ENCODE results near the gene HEATR3. TPM values are rescaled to one million over a fixed set of nuclear protein-coding genes. Genes with fewer than 3 reads are reported as not detected.
A peak's percentile ranks its signal among the peaks of the same experiment; 100 is the strongest.

Gene HEATR3
- total RNA-seq, 1 donor from 2014 or later = 23.7 TPM

- no peak for ATAC-seq
These were observed 73.8 kb downstream of the HEATR3 start for GRCh38 chr16:50139580-50139979.

GRCh38 chr16:50144211-50144610 lies 78.4 kb downstream of the HEATR3 start:
- DNase-seq (ENCODE audit: low spot score) (no peak), ATAC-seq (no peak)
- intact Hi-C loops (cut with DNase I) = no loop called here

More at GRCh38 chr16:50139580-50139979, 73.8 kb downstream of the HEATR3 start:
- intact Hi-C loops (cut with DNase I) = no loop called here
- DNase-seq (ENCODE audit: low spot score) = no peak

GRCh38 chr16:50146479-50147435 lies 81.0 kb downstream of the HEATR3 start:
- intact Hi-C loops (cut with DNase I) = no loop called here
- DNase-seq (ENCODE audit: low spot score) (no peak), ATAC-seq (no peak)

GRCh38 chr16:50151322-50151721 lies 85.6 kb downstream of the HEATR3 start:
- ATAC-seq (no peak), DNase-seq (ENCODE audit: low spot score) (no peak)
- intact Hi-C loops (cut with DNase I) = no loop called here

GRCh38 chr16:50151756-50152155 lies 86.0 kb downstream of the HEATR3 start:
- no peak for DNase-seq (ENCODE audit: low spot score)
- intact Hi-C loops (cut with DNase I) = no loop called here
- no peak for ATAC-seq

- ATAC-seq (peak; percentile 60), DNase-seq (ENCODE audit: low spot score) (peak; percentile 66)
- intact Hi-C loops (cut with DNase I) = no loop called here
These were observed 86.6 kb downstream of the HEATR3 start for GRCh38 chr16:50152351-50152806.

- intact Hi-C loops (cut with DNase I) = no loop called here
- ATAC-seq = peak; percentile 95
- DNase-seq (ENCODE audit: low spot score) = peak; percentile 93
These were observed 87.2 kb downstream of the HEATR3 start, which contains the start of gene TENT4B for GRCh38 chr16:50152807-50153595. Gene TENT4B, plus strand, starts transcription at chr16:50153306. Its CDS starts 316 bp downstream, at chr16:50153622.

GRCh38 chr16:50153596-50154419 lies 88.0 kb downstream of the HEATR3 start:
- ATAC-seq (no peak), DNase-seq (ENCODE audit: low spot score) (peak; percentile 68)
- intact Hi-C loops (cut with DNase I) = no loop called here

- ATAC-seq (peak; percentile 4), DNase-seq (ENCODE audit: low spot score) (no peak)
- intact Hi-C loops (cut with DNase I) = no loop called here
These were observed 88.7 kb downstream of the HEATR3 start for GRCh38 chr16:50154420-50154950.

GRCh38 chr16:50155925-50156324 lies 90.2 kb downstream of the HEATR3 start:
- DNase-seq (ENCODE audit: low spot score) (no peak), ATAC-seq (no peak)
- intact Hi-C loops (cut with DNase I) = no loop called here

Other genes with a start within 250 kb of the HEATR3 start
- gene ZNF423, start 209.9 kb upstream of the HEATR3 start, total RNA-seq = 25.3 TPM
- gene CNEP1R1, start 40.7 kb upstream of the HEATR3 start, total RNA-seq = 21.7 TPM
- 12.5 TPM for gene TENT4B, start 87.3 kb downstream of the HEATR3 start, total RNA-seq
- 39.4 TPM for gene ADCY7, start 200.6 kb downstream of the HEATR3 start, total RNA-seq